SK-N-SH treated with all-trans-retinoic acid at 6 μM for 48 hours (cell line): ENCODE results near the gene AURKB.

Source experiments
- ATAC-seq: fragments of 200-7000 bp; cut with Tn5 transposase; 3 replicates; pipeline ENCODE4 v1.9.1; 2020; ENCODE audit warnings: mild to moderate bottlenecking, moderate library complexity
- ARNTL ChIP-seq: fragments of 450-650 bp; formaldehyde crosslinking; IDR thresholded peaks from 2 replicates; pipeline ENCODE4 v1.5.0; 2020; ENCODE audit warnings: low read depth, mild to moderate bottlenecking, moderate library complexity, borderline replicate concordance
- BACH2 ChIP-seq: fragments of 250-450 bp; sonication (Bioruptor Pico); IDR thresholded peaks from 2 replicates; pipeline ENCODE4 v1.9.0; 2021; ENCODE audit warnings: mild to moderate bottlenecking, borderline replicate concordance
- CREB5 ChIP-seq: fragments of 250-450 bp; sonication (Bioruptor Pico); IDR thresholded peaks from 2 replicates; pipeline ENCODE4 v1.5.1; 2020; ENCODE audit warnings: low read depth, mild to moderate bottlenecking, moderate library complexity
- CSDC2 ChIP-seq: fragments of 250-450 bp; sonication (Bioruptor Pico); IDR thresholded peaks from 2 replicates; pipeline ENCODE4 v1.5.0; 2020; ENCODE audit warnings: mild to moderate bottlenecking, moderate library complexity
- CSRNP3 ChIP-seq: fragments of 250-450 bp; sonication (Bioruptor Pico); IDR thresholded peaks from 2 replicates; pipeline ENCODE4 v1.5.1; 2021; ENCODE audit warnings: mild to moderate bottlenecking, moderate library complexity
- ESRRG ChIP-seq: fragments of 250-450 bp; sonication (Bioruptor Pico); IDR thresholded peaks from 2 replicates; pipeline ENCODE4 v1.6.1; 2021; ENCODE audit warnings: mild to moderate bottlenecking
- GLIS3 ChIP-seq: fragments of 250-450 bp; sonication (Bioruptor Pico); IDR thresholded peaks from 2 replicates; pipeline ENCODE4 v1.5.0; 2020; ENCODE audit warnings: mild to moderate bottlenecking, moderate library complexity
- ISL1 ChIP-seq: fragments of 250-450 bp; sonication (Bioruptor Pico); IDR thresholded peaks from 2 replicates; pipeline ENCODE4 v2.1.2; 2022; ENCODE audit warnings: mild to moderate bottlenecking, moderate library complexity
- PATZ1 ChIP-seq: fragments of 250-450 bp; sonication (Bioruptor Pico); IDR thresholded peaks from 2 replicates; pipeline ENCODE4 v1.8.0; 2020; ENCODE audit warnings: mild to moderate bottlenecking, moderate library complexity, borderline replicate concordance
- PPARA ChIP-seq: fragments of 250-450 bp; sonication (Bioruptor Pico); IDR thresholded peaks from 2 replicates; pipeline ENCODE4 v1.5.0; 2020; ENCODE audit warnings: mild to moderate bottlenecking, borderline replicate concordance
- RARB ChIP-seq: fragments of 250-450 bp; sonication (Bioruptor Pico); IDR thresholded peaks from 2 replicates; pipeline ENCODE4 v1.8.0; 2021; ENCODE audit warnings: mild to moderate bottlenecking, moderate library complexity
- SNAI2 ChIP-seq: fragments of 250-450 bp; sonication (Bioruptor Pico); IDR thresholded peaks from 2 replicates; pipeline ENCODE4 v1.5.0; 2020; ENCODE audit warnings: mild to moderate bottlenecking, moderate library complexity
- TCF4 ChIP-seq: fragments of 250-450 bp; sonication (Bioruptor Pico); IDR thresholded peaks from 2 replicates; pipeline ENCODE4 v1.8.0; 2021; ENCODE audit warnings: mild to moderate bottlenecking, moderate library complexity, borderline replicate concordance
- TOX ChIP-seq: fragments of 250-450 bp; sonication (Bioruptor Pico); IDR thresholded peaks from 2 replicates; pipeline ENCODE4 v1.8.0; 2021; ENCODE audit warnings: mild to moderate bottlenecking, moderate library complexity, borderline replicate concordance
- ZC3H10 ChIP-seq: fragments of 250-450 bp; sonication (Bioruptor Pico); IDR thresholded peaks from 2 replicates; pipeline ENCODE4 v1.5.1; 2021; ENCODE audit warnings: mild to moderate bottlenecking, moderate library complexity
- ZFP3 ChIP-seq: fragments of 250-450 bp; sonication (Bioruptor Pico); IDR thresholded peaks from 2 replicates; pipeline ENCODE4 v1.5.0; 2020; ENCODE audit warnings: mild to moderate bottlenecking, moderate library complexity
- ZFP30 ChIP-seq: fragments of 450-650 bp; formaldehyde crosslinking; IDR thresholded peaks from 2 replicates; pipeline ENCODE4 v1.5.0; 2022; ENCODE audit warnings: mild to moderate bottlenecking, moderate library complexity
- ZNF565 ChIP-seq: fragments of 450-650 bp; formaldehyde crosslinking; conservative IDR thresholded peaks from 2 replicates; pipeline ENCODE4 v1.5.0; 2020; ENCODE audit warnings: low read depth, mild to moderate bottlenecking, moderate library complexity
- ZNF70 ChIP-seq: fragments of 450-650 bp; formaldehyde crosslinking; IDR thresholded peaks from 2 replicates; pipeline ENCODE4 v1.5.0; 2020; ENCODE audit warnings: mild to moderate bottlenecking, moderate library complexity
- ZNF8 ChIP-seq: fragments of 450-650 bp; formaldehyde crosslinking; IDR thresholded peaks from 2 replicates; pipeline ENCODE4 v1.5.0; 2020; ENCODE audit warnings: mild to moderate bottlenecking, moderate library complexity
- TF ChIP-seq, protein P1 (sequence below): fragments of 250-450 bp; sonication (Bioruptor Pico); IDR thresholded peaks from 2 replicates; pipeline ENCODE4 v1.5.0; 2020; ENCODE audit warnings: mild to moderate bottlenecking, moderate library complexity

The AURKB gene

GRCh38 chr17:8237175-8237574 lies 26.8 kb upstream of the AURKB start:
- no peak for TF ChIP-seq ESRRG (CRISPR knock-in tag)
- TF ChIP-seq RARB (CRISPR knock-in tag) = no peak
- TF ChIP-seq SNAI2 (CRISPR knock-in tag) = no peak
- TF ChIP-seq TCF4 (CRISPR knock-in tag) = no peak
- TF ChIP-seq CSDC2 (CRISPR knock-in tag) = no peak
- no peak for TF ChIP-seq CSRNP3
- TF ChIP-seq ARNTL = no peak
- no peak for TF ChIP-seq ZFP30
- no peak for TF ChIP-seq ZNF70 (CRISPR knock-in tag)
- ATAC-seq = no peak

DNA sequence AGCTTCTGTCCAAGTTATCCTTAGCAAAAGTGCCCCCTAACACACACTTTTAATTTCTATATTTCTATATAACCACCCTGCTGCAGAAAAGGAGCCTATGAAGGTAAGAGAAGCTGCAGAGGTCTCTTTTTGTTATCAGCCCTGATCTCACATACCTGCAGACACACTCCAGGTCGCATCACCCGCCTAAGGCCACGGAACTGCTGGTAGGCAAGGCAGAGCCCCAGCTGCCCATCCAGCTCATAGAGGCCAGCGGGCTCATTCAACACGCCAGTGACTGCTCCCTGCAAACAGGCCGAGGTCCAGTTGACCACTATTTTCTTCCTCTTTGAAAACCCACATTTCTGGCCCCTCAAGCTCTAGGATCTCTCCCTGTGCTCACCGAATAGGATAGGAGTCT lies 25.3 kb upstream of the AURKB start:
- no peak for TF ChIP-seq CREB5 (CRISPR knock-in tag)
- no peak for TF ChIP-seq ZFP3 (CRISPR knock-in tag)
- TF ChIP-seq TOX (CRISPR knock-in tag) = no peak
- no peak for TF ChIP-seq PPARA
- no peak for TF ChIP-seq ZC3H10 (CRISPR knock-in tag)
- no peak for TF ChIP-seq TCF4 (CRISPR knock-in tag)
- TF ChIP-seq PATZ1 (CRISPR knock-in tag) = no peak
- no peak for TF ChIP-seq ZNF70 (CRISPR knock-in tag)
- TF ChIP-seq SNAI2 (CRISPR knock-in tag) = no peak
- TF ChIP-seq ZNF8 (CRISPR knock-in tag) = no peak
- no peak for TF ChIP-seq RARB (CRISPR knock-in tag)
- TF ChIP-seq GLIS3 (CRISPR knock-in tag) = no peak
- no peak for TF ChIP-seq ISL1 (CRISPR knock-in tag)
- no peak for TF ChIP-seq ARNTL
- TF ChIP-seq ESRRG (CRISPR knock-in tag) = no peak
- TF ChIP-seq, all 23 proteins: peak for 0
- no peak for ATAC-seq

DNA sequence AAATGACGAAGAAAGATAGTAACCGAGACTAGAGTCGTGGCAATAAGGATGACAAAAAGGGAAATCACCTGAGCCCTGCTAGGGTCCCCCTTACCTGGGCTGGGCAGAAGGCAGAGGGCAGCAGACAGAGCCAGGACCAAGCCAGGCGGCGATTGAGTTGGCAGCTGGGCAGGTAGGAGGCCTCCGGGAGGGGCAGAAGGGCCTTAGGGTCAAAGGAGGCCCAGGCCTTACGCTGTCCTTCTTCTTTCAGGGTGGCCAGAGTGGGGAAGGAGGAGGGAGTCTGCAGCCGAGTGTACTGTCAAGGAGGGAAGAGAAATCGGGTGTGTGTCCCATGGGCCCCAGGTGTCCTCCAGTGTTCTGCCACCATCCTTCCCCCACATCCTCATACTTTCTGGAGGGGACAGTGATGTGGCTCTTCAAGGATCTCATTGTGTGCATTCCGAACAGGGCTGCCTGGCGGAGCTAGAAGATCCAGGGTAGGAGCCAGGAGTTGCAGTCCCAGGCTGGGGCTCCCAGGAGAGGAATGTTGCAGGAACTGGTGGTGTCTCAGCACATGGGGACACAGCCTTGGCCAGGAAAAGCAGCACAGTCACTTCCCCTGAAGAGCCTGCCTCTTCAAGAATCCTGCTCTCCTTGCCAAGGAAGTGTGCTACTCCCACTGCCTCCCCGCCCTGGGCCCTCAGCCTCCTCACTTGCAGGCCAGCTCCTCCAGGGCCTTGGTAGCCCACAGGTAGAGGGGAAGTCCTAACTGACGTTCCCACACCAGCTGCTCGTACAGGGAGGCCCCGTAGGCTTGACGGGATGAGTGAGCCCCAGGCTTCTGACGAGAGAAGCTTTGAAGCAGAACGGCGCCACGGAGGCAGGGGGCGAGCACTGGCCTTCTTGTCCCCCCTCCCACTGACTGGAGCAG lies 24.2 kb upstream of the AURKB start:
- no peak for TF ChIP-seq RARB (CRISPR knock-in tag)
- TF ChIP-seq ZFP3 (CRISPR knock-in tag) = no peak
- no peak for TF ChIP-seq TOX (CRISPR knock-in tag)
- no peak for TF ChIP-seq BACH2
- TF ChIP-seq, protein P1, sequence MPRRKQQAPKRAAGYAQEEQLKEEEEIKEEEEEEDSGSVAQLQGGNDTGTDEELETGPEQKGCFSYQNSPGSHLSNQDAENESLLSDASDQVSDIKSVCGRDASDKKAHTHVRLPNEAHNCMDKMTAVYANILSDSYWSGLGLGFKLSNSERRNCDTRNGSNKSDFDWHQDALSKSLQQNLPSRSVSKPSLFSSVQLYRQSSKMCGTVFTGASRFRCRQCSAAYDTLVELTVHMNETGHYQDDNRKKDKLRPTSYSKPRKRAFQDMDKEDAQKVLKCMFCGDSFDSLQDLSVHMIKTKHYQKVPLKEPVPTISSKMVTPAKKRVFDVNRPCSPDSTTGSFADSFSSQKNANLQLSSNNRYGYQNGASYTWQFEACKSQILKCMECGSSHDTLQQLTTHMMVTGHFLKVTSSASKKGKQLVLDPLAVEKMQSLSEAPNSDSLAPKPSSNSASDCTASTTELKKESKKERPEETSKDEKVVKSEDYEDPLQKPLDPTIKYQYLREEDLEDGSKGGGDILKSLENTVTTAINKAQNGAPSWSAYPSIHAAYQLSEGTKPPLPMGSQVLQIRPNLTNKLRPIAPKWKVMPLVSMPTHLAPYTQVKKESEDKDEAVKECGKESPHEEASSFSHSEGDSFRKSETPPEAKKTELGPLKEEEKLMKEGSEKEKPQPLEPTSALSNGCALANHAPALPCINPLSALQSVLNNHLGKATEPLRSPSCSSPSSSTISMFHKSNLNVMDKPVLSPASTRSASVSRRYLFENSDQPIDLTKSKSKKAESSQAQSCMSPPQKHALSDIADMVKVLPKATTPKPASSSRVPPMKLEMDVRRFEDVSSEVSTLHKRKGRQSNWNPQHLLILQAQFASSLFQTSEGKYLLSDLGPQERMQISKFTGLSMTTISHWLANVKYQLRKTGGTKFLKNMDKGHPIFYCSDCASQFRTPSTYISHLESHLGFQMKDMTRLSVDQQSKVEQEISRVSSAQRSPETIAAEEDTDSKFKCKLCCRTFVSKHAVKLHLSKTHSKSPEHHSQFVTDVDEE = no peak
- TF ChIP-seq SNAI2 (CRISPR knock-in tag) = no peak
- no peak for TF ChIP-seq CSRNP3
- TF ChIP-seq CREB5 (CRISPR knock-in tag) = no peak
- TF ChIP-seq PPARA = no peak
- TF ChIP-seq ZNF565 (CRISPR knock-in tag) = no peak
- no peak for TF ChIP-seq ARNTL
- TF ChIP-seq CSDC2 (CRISPR knock-in tag) = no peak
- no peak for TF ChIP-seq GLIS3 (CRISPR knock-in tag)
- no peak for TF ChIP-seq ZNF8 (CRISPR knock-in tag)
- no peak for TF ChIP-seq ZFP30
- no peak for TF ChIP-seq PATZ1 (CRISPR knock-in tag)
- no peak for TF ChIP-seq ESRRG (CRISPR knock-in tag)
- no peak for TF ChIP-seq TCF4 (CRISPR knock-in tag)
- ATAC-seq = no peak
